OCI-LY1 (cell line): ENCODE results near the gene HMG20B.

Experiments
- H2AFZ ChIP-seq: fragments of 200-600 bp; sonication (generic), shearing (Covaris generic); 2 replicates; pipeline ENCODE4 v1.6.0; 2014; ENCODE audit warnings: antibody characterized with exemption, mild to moderate bottlenecking, low read length
- H3F3A ChIP-seq: fragments of 200-600 bp; sonication (generic), shearing (Covaris generic); 2 replicates; pipeline ENCODE4 v1.6.0; 2014; ENCODE audit warnings: mild to moderate bottlenecking, antibody characterized with exemption, low read length, moderate library complexity; ENCODE audit not compliant: insufficient read depth
- H3K27ac ChIP-seq: fragments of 200-600 bp; sonication (generic); 2 replicates; pipeline ENCODE4 v1.5.1; 2014; ENCODE audit warnings: low read length, mixed run types, mild to moderate bottlenecking, low read depth; ENCODE audit not compliant: poor library complexity, severe bottlenecking
- H3K27me3 ChIP-seq: fragments of 200-600 bp; sonication (generic); 2 replicates; pipeline ENCODE4 v1.6.0; 2014; ENCODE audit warnings: antibody characterized with exemption, mild to moderate bottlenecking, low read length, moderate library complexity; ENCODE audit not compliant: insufficient read depth
- H3K36me3 ChIP-seq: fragments of 200-600 bp; sonication (generic); 2 replicates; pipeline ENCODE4 v1.6.1; 2014; ENCODE audit warnings: mild to moderate bottlenecking, antibody characterized with exemption, low read length, moderate library complexity, mixed read lengths; ENCODE audit not compliant: insufficient read depth
- H3K4me1 ChIP-seq: fragments of 200-600 bp; sonication (generic); 2 replicates; pipeline ENCODE4 v1.5.1; 2014; ENCODE audit warnings: mild to moderate bottlenecking, low read length, moderate library complexity; ENCODE audit not compliant: insufficient read depth, severe bottlenecking
- H3K4me2 ChIP-seq: fragments of 200-600 bp; sonication (generic), shearing (Covaris generic); 2 replicates; pipeline ENCODE4 v1.6.1; 2014; ENCODE audit warnings: low read length
- H3K4me3 ChIP-seq: fragments of 200-600 bp; sonication (generic); 2 replicates; pipeline ENCODE4 v1.5.1; 2014; ENCODE audit warnings: low read length, low read depth, mild to moderate bottlenecking, mixed read lengths; ENCODE audit not compliant: poor library complexity, severe bottlenecking
- H3K79me2 ChIP-seq: fragments of 200-600 bp; shearing (Covaris generic); 2 replicates; pipeline ENCODE4 v1.6.1; 2016; ENCODE audit warnings: mixed run types, low read length, mixed read lengths; ENCODE audit not compliant: insufficient read depth
- H3K9ac ChIP-seq: fragments of 200-600 bp; sonication (generic), shearing (Covaris generic); 2 replicates; pipeline ENCODE4 v1.6.1; 2014; ENCODE audit warnings: mild to moderate bottlenecking, low read length, mixed read lengths
- H3K9me2 ChIP-seq: fragments of 200-600 bp; sonication (generic), shearing (Covaris generic); 2 replicates; pipeline ENCODE4 v1.6.1; 2014; ENCODE audit warnings: low read depth, mild to moderate bottlenecking, low read length, mixed read lengths
- H3K9me3 ChIP-seq: fragments of 200-600 bp; shearing (Covaris generic); 2 replicates; pipeline ENCODE4 v1.6.1; 2014; ENCODE audit warnings: low read length, mixed read lengths
- H4K20me1 ChIP-seq: fragments of 200-600 bp; sonication (generic), shearing (Covaris generic); 2 replicates; pipeline ENCODE4 v1.6.0; 2016; ENCODE audit warnings: mild to moderate bottlenecking, low read length; ENCODE audit not compliant: insufficient read depth
- CTCF ChIP-seq: fragments of 200-600 bp; sonication (generic), shearing (Covaris generic); IDR thresholded peaks from 2 replicates; pipeline ENCODE4 v1.5.1; 2017; ENCODE audit warnings: mild to moderate bottlenecking, antibody characterized with exemption, low read length, moderate library complexity, mixed read lengths
- EZH2 ChIP-seq: fragments of 200-600 bp; sonication (generic), shearing (Covaris generic); IDR thresholded peaks from 2 replicates; pipeline ENCODE4 v1.8.0; 2017; ENCODE audit warnings: borderline replicate concordance, mixed run types, mild to moderate bottlenecking, antibody characterized with exemption, low read length, moderate library complexity, mixed read lengths

The HMG20B gene

GRCh38 chr19:3612330-3612729 is 39.6 kb downstream of the HMG20B start:
- H2AFZ ChIP-seq = no peak overlapping the region
- H3K27me3 ChIP-seq = no peaks in the 10 kb centered on the region
- TF ChIP-seq CTCF = no peak
- no peak for TF ChIP-seq EZH2
- H3K9me2 ChIP-seq = no peaks in the 10 kb centered on the region
- H3K4me1 ChIP-seq = no peaks in the 10 kb centered on the region
- no peak overlapping the region for H3K4me3 ChIP-seq
- no peaks in the 10 kb centered on the region for H3K79me2 ChIP-seq
- no peak overlapping the region for H3K9ac ChIP-seq
- H3K36me3 ChIP-seq = peaks cover 28% of the 10 kb centered on the region
- H3K9me3 ChIP-seq = no peaks in the 10 kb centered on the region
- H3F3A ChIP-seq = no peaks in the 10 kb centered on the region
- H3K4me2 ChIP-seq = no peak overlapping the region
- H3K27ac ChIP-seq = no peak overlapping the region
- H4K20me1 ChIP-seq = no peaks in the 10 kb centered on the region

GRCh38 chr19:3612901-3613741 is 40.4 kb downstream of the HMG20B start:
- no peak for TF ChIP-seq CTCF
- TF ChIP-seq EZH2 = no peak
- peaks cover 28% of the 10 kb centered on the region for H3K36me3 ChIP-seq
- H3K4me3 ChIP-seq = no peak overlapping the region
- no peak overlapping the region for H3K4me2 ChIP-seq
- H3K9ac ChIP-seq = no peak overlapping the region
- no peaks in the 10 kb centered on the region for H3K27me3 ChIP-seq
- H4K20me1 ChIP-seq = no peaks in the 10 kb centered on the region
- H3K79me2 ChIP-seq = no peaks in the 10 kb centered on the region
- H3K9me3 ChIP-seq = no peaks in the 10 kb centered on the region
- H3K9me2 ChIP-seq = no peaks in the 10 kb centered on the region
- no peak overlapping the region for H2AFZ ChIP-seq
- no peaks in the 10 kb centered on the region for H3F3A ChIP-seq
- H3K27ac ChIP-seq = no peak overlapping the region
- H3K4me1 ChIP-seq = no peaks in the 10 kb centered on the region

- no peak overlapping the region for H3K27ac ChIP-seq
Measured at GRCh38 chr19:3613818-3614661, 41.3 kb downstream of the HMG20B start.

More at GRCh38 chr19:3613818-3614661, 41.3 kb downstream of the HMG20B start:
- Histone ChIP-seq H3K4me2 (no peak overlapping the region), H3K9me2 (no peaks in the 10 kb centered on the region), H3K4me1 (no peaks in the 10 kb centered on the region), H4K20me1 (no peaks in the 10 kb centered on the region), H3K9me3 (no peaks in the 10 kb centered on the region), H3K79me2 (no peaks in the 10 kb centered on the region), H3F3A (no peaks in the 10 kb centered on the region), H3K27me3 (no peaks in the 10 kb centered on the region), H3K9ac (no peak overlapping the region), H3K36me3 (peaks cover 28% of the 10 kb centered on the region), H2AFZ (no peak overlapping the region), H3K4me3 (no peak overlapping the region)
- no peak for TF ChIP-seq CTCF
- no peak for TF ChIP-seq EZH2
